H9 (cell line): ENCODE measurements around the gene ARHGAP25. TPM values are rescaled to one million over a fixed set of nuclear protein-coding genes. Genes with fewer than 3 reads are reported as not detected.

ENCODE experiments used
- DNase-seq: peaks from one replicate; pipeline ENCODE4 v3.0.0-alpha.2; 2017
- H2AFZ ChIP-seq: one replicate; pipeline ENCODE4 v1.6.1; 2013; ENCODE audit warnings: mild to moderate bottlenecking, low read length, control low read depth, moderate library complexity
- H2AK5ac ChIP-seq: 2 replicates; pipeline ENCODE4 v1.6.1; 2013; ENCODE audit warnings: low read length, control low read depth, mixed read lengths; ENCODE audit not compliant: insufficient read length
- H2BK120ac ChIP-seq: one replicate; pipeline ENCODE4 v1.6.1; 2013; ENCODE audit warnings: low read depth, mild to moderate bottlenecking, low read length, control low read depth, inconsistent platforms; ENCODE audit not compliant: poor library complexity, severe bottlenecking
- H2BK12ac ChIP-seq: 2 replicates; pipeline ENCODE4 v1.6.1; 2013; ENCODE audit warnings: low read length, control low read depth, mixed read lengths, low read depth; ENCODE audit not compliant: insufficient read length
- H2BK15ac ChIP-seq: 2 replicates; pipeline ENCODE4 v1.6.1; 2013; ENCODE audit warnings: low read depth, low read length, control low read depth
- H2BK20ac ChIP-seq: one replicate; pipeline ENCODE4 v1.6.1; 2013; ENCODE audit warnings: low read depth, mild to moderate bottlenecking, low read length, control low read depth, inconsistent platforms; ENCODE audit not compliant: poor library complexity, severe bottlenecking
- H2BK5ac ChIP-seq: 2 replicates; pipeline ENCODE4 v1.6.1; 2013; ENCODE audit warnings: low read length, control low read depth, mixed read lengths; ENCODE audit not compliant: insufficient read length
- H3K14ac ChIP-seq: 2 replicates; pipeline ENCODE4 v1.6.1; 2013; ENCODE audit warnings: low read length, control low read depth; ENCODE audit not compliant: insufficient read depth
- H3K18ac ChIP-seq: 2 replicates; pipeline ENCODE4 v1.6.1; 2013; ENCODE audit warnings: low read depth, mild to moderate bottlenecking, mixed read lengths, low read length, control low read depth; ENCODE audit not compliant: insufficient read length
- H3K23ac ChIP-seq: 2 replicates; pipeline ENCODE4 v1.6.1; 2013; ENCODE audit warnings: low read length, control low read depth, mixed read lengths, low read depth; ENCODE audit not compliant: insufficient read length
- H3K23me2 ChIP-seq: 2 replicates; pipeline ENCODE4 v1.6.1; 2013; ENCODE audit warnings: low read depth, mild to moderate bottlenecking, mixed read lengths, low read length, control low read depth; ENCODE audit not compliant: insufficient read length, poor library complexity, severe bottlenecking
- H3K27ac ChIP-seq: 2 replicates; pipeline ENCODE4 v1.5.1; 2013; ENCODE audit warnings: low read length, control low read depth, mixed read lengths, low read depth; ENCODE audit not compliant: insufficient read length
- H3K27me3 ChIP-seq: 2 replicates; pipeline ENCODE4 v1.6.1; 2013; ENCODE audit warnings: low read length, control low read depth, inconsistent platforms; ENCODE audit not compliant: insufficient read depth
- H3K4ac ChIP-seq: 2 replicates; pipeline ENCODE4 v1.6.1; 2013; ENCODE audit warnings: low read depth, mild to moderate bottlenecking, control low read depth, inconsistent platforms, low read length, moderate library complexity
- H3K4me1 ChIP-seq: 2 replicates; pipeline ENCODE4 v1.6.1; 2013; ENCODE audit warnings: low read length, control low read depth, inconsistent platforms; ENCODE audit not compliant: insufficient read depth
- H3K4me2 ChIP-seq: 2 replicates; pipeline ENCODE4 v1.6.1; 2013; ENCODE audit warnings: low read length, control low read depth, mixed read lengths; ENCODE audit not compliant: insufficient read length, insufficient read depth
- H3K56ac ChIP-seq: 2 replicates; pipeline ENCODE4 v1.6.1; 2013; ENCODE audit warnings: low read depth, mild to moderate bottlenecking, mixed read lengths, low read length, control low read depth; ENCODE audit not compliant: insufficient read length
- H3K79me1 ChIP-seq: 2 replicates; pipeline ENCODE4 v1.6.1; 2013; ENCODE audit warnings: low read depth, mild to moderate bottlenecking, moderate library complexity, low read length, control low read depth, inconsistent platforms; ENCODE audit not compliant: insufficient read depth, poor library complexity, severe bottlenecking
- H3K79me2 ChIP-seq: 2 replicates; pipeline ENCODE4 v1.6.1; 2013; ENCODE audit warnings: low read length, control low read depth, inconsistent platforms; ENCODE audit not compliant: insufficient read depth
- H3K9ac ChIP-seq: 2 replicates; pipeline ENCODE4 v1.6.1; 2013; ENCODE audit warnings: low read length, control low read depth, mixed read lengths; ENCODE audit not compliant: insufficient read length; ENCODE audit errors: extremely low read depth
- H3K9me3 ChIP-seq: one replicate; pipeline ENCODE4 v1.6.1; 2013; ENCODE audit warnings: low read depth, low read length, inconsistent platforms; ENCODE audit not compliant: control insufficient read depth
- H3T11ph ChIP-seq: one replicate; pipeline ENCODE4 v1.6.1; 2013; ENCODE audit warnings: mild to moderate bottlenecking, low read length, control low read depth, inconsistent platforms
- H4K20me1 ChIP-seq: one replicate; pipeline ENCODE4 v1.6.1; 2013; ENCODE audit not compliant: control insufficient read depth, insufficient read length, insufficient read depth
- H4K5ac ChIP-seq: 2 replicates; pipeline ENCODE4 v1.6.1; 2013; ENCODE audit warnings: low read depth, mild to moderate bottlenecking, mixed read lengths, low read length, control low read depth; ENCODE audit not compliant: insufficient read length
- H4K8ac ChIP-seq: replicated peaks from 2 replicates; pipeline ENCODE4 v1.6.1; 2013; ENCODE audit warnings: low read length, control low read depth, mixed read lengths, low read depth; ENCODE audit not compliant: insufficient read length
- H4K91ac ChIP-seq: 2 replicates; pipeline ENCODE4 v1.6.1; 2013; ENCODE audit warnings: low read depth, mild to moderate bottlenecking, moderate library complexity, mixed read lengths, low read length, control low read depth; ENCODE audit not compliant: insufficient read length
- H3K27ac Mint-ChIP-seq, 3 experiments: 2 replicates in 2 of 3; 3 replicates in 1 of 3; pipeline ENCODE4 v1.8.0; 2020 to 2021; ENCODE audit warnings: mixed read lengths in 3 of 3, mild to moderate bottlenecking in 1 of 3, moderate library complexity in 1 of 3
- H3K27me3 Mint-ChIP-seq: 2 replicates; pipeline ENCODE4 v1.8.0; 2021; ENCODE audit warnings: low read depth, mild to moderate bottlenecking, moderate library complexity, mixed read lengths
- H3K36me3 Mint-ChIP-seq, 3 experiments: 2 replicates in 2 of 3; 3 replicates in 1 of 3; pipeline ENCODE4 v1.8.0; 2020 to 2021; ENCODE audit warnings: low read depth in 3 of 3, mixed read lengths in 3 of 3; ENCODE audit not compliant: insufficient read depth in 1 of 3
- H3K4me1 Mint-ChIP-seq, 2 experiments: 2 replicates each; pipeline ENCODE4 v1.8.0; 2020; ENCODE audit warnings: mixed read lengths in 2 of 2
- H3K4me3 Mint-ChIP-seq, 2 experiments: 2 replicates in 1 of 2; 3 replicates in 1 of 2; pipeline ENCODE4 v1.8.0; 2020 to 2021; ENCODE audit warnings: mild to moderate bottlenecking in 2 of 2, mixed read lengths in 2 of 2, moderate library complexity in 1 of 2
- H3K9me3 Mint-ChIP-seq, 2 experiments: 2 replicates in 1 of 2; 3 replicates in 1 of 2; pipeline ENCODE4 v1.8.0; 2020; ENCODE audit warnings: mild to moderate bottlenecking in 2 of 2, mixed read lengths in 2 of 2, moderate library complexity in 1 of 2
- WGBS: extraction: QIAGEN DNeasy Blood & Tissue Kit; methylation state at CpG from one replicate; pipeline ENCODE4 v1.1.7; 2013; ENCODE audit warnings: missing lambda C conversion rate, low lambda C conversion rate, mixed read lengths; ENCODE audit not compliant: insufficient read length; ENCODE audit errors: extremely low coverage; 5-methylcytosine and 5-hydroxymethylcytosine counted together
- total RNA-seq: library from RNA; stranded (reverse); gene quantifications from 2 replicates; pipeline ENCODE4 v1.2.1, GENCODE V29; 2021
- TF ChIP-seq, protein P1 (sequence below): fragments of 200-600 bp; sonication (generic); conservative IDR thresholded peaks from 3 replicates; pipeline ENCODE4 v1.8.0; 2021; ENCODE audit warnings: antibody characterized with exemption, mild to moderate bottlenecking

The ARHGAP25 gene
- total RNA-seq, 1 experiment from 2014 or later = 1.3 TPM

DNA sequence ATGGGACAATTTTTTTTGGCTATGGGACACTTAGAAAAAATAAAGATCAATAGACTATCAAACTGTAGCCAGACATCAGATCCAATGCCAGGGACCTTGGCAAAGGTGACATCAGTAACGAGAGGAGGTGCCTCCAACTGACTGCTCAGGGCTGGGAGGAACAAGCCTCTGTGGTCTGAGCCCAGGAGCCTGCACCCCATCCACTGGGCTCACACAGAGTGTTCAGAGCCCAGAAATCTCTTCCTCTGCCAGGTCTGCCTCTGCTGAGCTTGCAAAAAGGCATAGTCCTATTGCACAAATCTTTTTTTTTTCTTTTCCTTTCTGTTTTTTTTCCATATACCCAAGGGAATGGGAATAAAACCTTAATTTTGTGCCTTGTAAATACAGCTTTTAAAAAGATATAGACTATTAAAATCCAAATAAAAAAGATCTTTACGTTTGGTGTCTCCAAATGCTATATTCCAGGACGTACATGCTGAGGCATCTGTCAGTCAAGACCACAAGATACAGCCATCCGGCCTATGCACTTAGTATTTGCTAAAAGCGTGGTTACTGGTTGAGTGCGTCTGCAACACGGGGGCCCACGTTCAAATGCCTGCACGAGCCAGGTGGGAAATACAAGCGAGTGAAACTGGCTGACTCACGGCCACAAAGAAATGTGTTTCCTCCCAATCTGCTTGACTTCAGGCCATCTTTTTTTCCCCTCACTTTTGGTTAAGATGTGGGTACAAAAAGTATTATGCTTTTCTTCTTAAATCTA is 7.8 kb upstream of the ARHGAP25 start:
- Histone ChIP-seq H3K79me2 (no peaks in the 10 kb centered on the region), H2BK120ac (no peak overlapping the region), H3K79me1 (no peaks in the 10 kb centered on the region), H3K18ac (no peak overlapping the region), H2BK20ac (no peak overlapping the region), H3K27ac (no peak overlapping the region), H3K27me3 (no peaks in the 10 kb centered on the region), H2BK5ac (no peak overlapping the region), H3K4me2 (no peak overlapping the region), H3K14ac (no peak overlapping the region), H3K23me2 (no peaks in the 10 kb centered on the region), H4K8ac (no peak overlapping the region), H3T11ph (no peak overlapping the region), H3K4me1 (no peaks in the 10 kb centered on the region), H2AFZ (no peak overlapping the region), H2BK12ac (no peak overlapping the region), H3K23ac (no peak overlapping the region), H2BK15ac (no peak overlapping the region), H3K9me3 (no peaks in the 10 kb centered on the region), H4K5ac (no peak overlapping the region), H4K20me1 (no peaks in the 10 kb centered on the region), H4K91ac (no peak overlapping the region), H3K4ac (no peak overlapping the region), H2AK5ac (no peak overlapping the region), H3K9ac (no peak overlapping the region), H3K56ac (no peak overlapping the region)
- TF ChIP-seq, protein P1, sequence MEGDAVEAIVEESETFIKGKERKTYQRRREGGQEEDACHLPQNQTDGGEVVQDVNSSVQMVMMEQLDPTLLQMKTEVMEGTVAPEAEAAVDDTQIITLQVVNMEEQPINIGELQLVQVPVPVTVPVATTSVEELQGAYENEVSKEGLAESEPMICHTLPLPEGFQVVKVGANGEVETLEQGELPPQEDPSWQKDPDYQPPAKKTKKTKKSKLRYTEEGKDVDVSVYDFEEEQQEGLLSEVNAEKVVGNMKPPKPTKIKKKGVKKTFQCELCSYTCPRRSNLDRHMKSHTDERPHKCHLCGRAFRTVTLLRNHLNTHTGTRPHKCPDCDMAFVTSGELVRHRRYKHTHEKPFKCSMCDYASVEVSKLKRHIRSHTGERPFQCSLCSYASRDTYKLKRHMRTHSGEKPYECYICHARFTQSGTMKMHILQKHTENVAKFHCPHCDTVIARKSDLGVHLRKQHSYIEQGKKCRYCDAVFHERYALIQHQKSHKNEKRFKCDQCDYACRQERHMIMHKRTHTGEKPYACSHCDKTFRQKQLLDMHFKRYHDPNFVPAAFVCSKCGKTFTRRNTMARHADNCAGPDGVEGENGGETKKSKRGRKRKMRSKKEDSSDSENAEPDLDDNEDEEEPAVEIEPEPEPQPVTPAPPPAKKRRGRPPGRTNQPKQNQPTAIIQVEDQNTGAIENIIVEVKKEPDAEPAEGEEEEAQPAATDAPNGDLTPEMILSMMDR = no peak
- Mint-ChIP-seq H3K36me3 (peaks cover 0 to 2% (median 0%) of the 10 kb centered on the region in 3 experiments; a peak in 1 of 7 replicates), H3K27me3 (no peaks in the 10 kb centered on the region; the same call in 1 of the 2 replicates), H3K4me1 (peaks cover 7 to 8% of the 10 kb centered on the region in 2 experiments), H3K9me3 (no peaks in the 10 kb centered on the region), H3K4me3 (no peak overlapping the region), H3K27ac (no peak overlapping the region; a peak in 1 of 7 replicates)
- no peak for DNase-seq
- no CpG with 5 or more reads among the region's 11 CpGs for WGBS
